ENCODE measurements around the gene TNFRSF9. TPM values are rescaled to one million over a fixed set of nuclear protein-coding genes. Genes with fewer than 3 reads are reported as not detected.

The TNFRSF9 gene
- total and polyA plus RNA-seq, 2 of the 8 experiments (the other 6 are each of a cell fraction or from before 2014, with no cell fraction given): not detected

DNA sequence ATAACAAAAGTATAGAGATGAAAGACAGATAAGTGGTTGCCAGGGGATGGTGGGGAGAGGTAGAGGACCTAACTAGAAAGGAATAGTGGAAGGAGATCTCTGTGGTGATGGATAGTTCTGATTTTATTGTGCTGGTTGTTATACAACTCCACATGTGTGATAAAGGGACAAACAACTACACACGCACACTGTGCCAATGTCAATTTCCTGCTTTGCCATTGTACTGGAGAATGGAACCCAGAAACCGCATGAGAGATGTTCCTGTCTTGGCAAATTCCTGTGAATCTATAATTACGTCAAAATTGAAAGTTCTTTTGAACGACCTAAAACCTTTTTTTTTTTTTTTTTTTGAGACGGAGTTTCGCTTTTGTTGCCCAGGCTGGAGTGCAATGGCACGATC, 11.0 kb downstream of the TNFRSF9 start (continued):
- TF ChIP-seq, protein P1, sequence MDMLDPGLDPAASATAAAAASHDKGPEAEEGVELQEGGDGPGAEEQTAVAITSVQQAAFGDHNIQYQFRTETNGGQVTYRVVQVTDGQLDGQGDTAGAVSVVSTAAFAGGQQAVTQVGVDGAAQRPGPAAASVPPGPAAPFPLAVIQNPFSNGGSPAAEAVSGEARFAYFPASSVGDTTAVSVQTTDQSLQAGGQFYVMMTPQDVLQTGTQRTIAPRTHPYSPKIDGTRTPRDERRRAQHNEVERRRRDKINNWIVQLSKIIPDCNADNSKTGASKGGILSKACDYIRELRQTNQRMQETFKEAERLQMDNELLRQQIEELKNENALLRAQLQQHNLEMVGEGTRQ (IDR thresholded peaks at IDR 0.05; ENCODE audit: low read length): no peak
- TF ChIP-seq SRF (IDR thresholded peaks at IDR 0.05; ENCODE audit: low read depth, low read length): no peak

Data from H1 (cell line).